ENCODE data around the gene GRB7. TPM values are rescaled to one million over a fixed set of nuclear protein-coding genes. Genes with fewer than 3 reads are reported as not detected.

GRB7 gene
- total and polyA plus RNA-seq, 10 of the 15 experiments (the other 5 are each of a cell fraction or from before 2014, with no cell fraction given), result 0.05 to 0.34 (median 0.19) TPM; not detected in 4

- TF ChIP-seq GATAD2B (conservative IDR thresholded peaks at IDR 0.05; ENCODE audit: low read depth) (peak; percentile 94), EZH2 (IDR thresholded peaks at IDR 0.05; ENCODE audit: borderline replicate concordance, control insufficient read depth, low read depth, low read length) (no peak), E2F4 (IDR thresholded peaks at IDR 0.05; ENCODE audit: low read depth, low read length) (no peak), ATF2 (IDR thresholded peaks at IDR 0.05; ENCODE audit: low read length) (no peak), SPI1 (IDR thresholded peaks at IDR 0.05; ENCODE audit: borderline replicate concordance, insufficient read depth, low read depth, low read length) (no peak), ZNF207 (IDR thresholded peaks at IDR 0.05; ENCODE audit: borderline replicate concordance) (peak; percentile 31; the same call in 1 of the 2 replicates), NKRF (conservative IDR thresholded peaks at IDR 0.05) (peak; percentile 80; the same call in 1 of the 2 replicates), KLF5 (IDR thresholded peaks at IDR 0.05; ENCODE audit: partially characterized antibody) (no peak), MAX (IDR thresholded peaks at IDR 0.05; ENCODE audit: low read depth, low read length) (peak; percentile 92), NR2F1 (conservative IDR thresholded peaks at IDR 0.05) (peak; percentile 98), NBN (IDR thresholded peaks at IDR 0.05) (no peak; the same call in 1 of the 2 replicates), ZSCAN29 (IDR thresholded peaks at IDR 0.05) (0 out of 2 replicates have a peak, but pooled peaks have one; percentile 34), RB1 (IDR thresholded peaks at IDR 0.05; ENCODE audit: borderline replicate concordance) (no peak; the same call in 1 of the 2 replicates), CBX5 (IDR thresholded peaks at IDR 0.05; ENCODE audit: low read depth) (no peak), GABPA (IDR thresholded peaks at IDR 0.05; ENCODE audit: low read depth) (no peak), DPF2 (IDR thresholded peaks at IDR 0.05) (peak; percentile 68), SMAD5 (IDR thresholded peaks at IDR 0.05; ENCODE audit: low read depth) (no peak), JUND (IDR thresholded peaks at IDR 0.05; ENCODE audit: low read depth, low read length) (no peak), RAD21 (IDR thresholded peaks at IDR 0.05; ENCODE audit: insufficient read depth, low read depth, low read length) (peak; percentile 44), E4F1 (IDR thresholded peaks at IDR 0.05; ENCODE audit: borderline replicate concordance, partially characterized antibody) (peak; percentile 88)
Observed at GRCh38 chr17:39730095-39730921, 7.4 kb upstream of the GRB7 start, which contains the start of gene MIEN1 (continued).
